ENCODE results near the gene SCUBE3.

The SCUBE3 gene

GRCh38 chr6:35213298-35213791 is 411 bp upstream of the SCUBE3 start:
- H3K27ac ChIP-seq (ENCODE audit: low read depth, low read length): peak overlapping the region; percentile 71
- peaks cover 37% of the 10 kb centered on the region for H3K4me1 ChIP-seq (ENCODE audit: control insufficient read depth, insufficient read depth, low read length)
- no peaks in the 10 kb centered on the region for H3K9me3 ChIP-seq (ENCODE audit: control insufficient read depth, insufficient read depth, low read length)
- no peaks in the 10 kb centered on the region for H3K36me3 ChIP-seq (ENCODE audit: control insufficient read depth, insufficient read depth, low read length)
- peaks cover 89% of the 10 kb centered on the region for H3K27me3 ChIP-seq (ENCODE audit: control insufficient read depth, insufficient read depth, low read length)
- H3K9ac ChIP-seq (ENCODE audit: low read depth, low read length): no peak overlapping the region
- H3K4me3 ChIP-seq (ENCODE audit: low read depth, low read length): peak overlapping the region; percentile 61

- Histone ChIP-seq H3K9me3 (ENCODE audit: control insufficient read depth, insufficient read depth, low read length) (no peaks in the 10 kb centered on the region), H3K27ac (ENCODE audit: low read depth, low read length) (no peak overlapping the region), H3K9ac (ENCODE audit: low read depth, low read length) (no peak overlapping the region), H3K4me1 (ENCODE audit: control insufficient read depth, insufficient read depth, low read length) (peaks cover 38% of the 10 kb centered on the region), H3K4me3 (ENCODE audit: low read depth, low read length) (peak overlapping the region; percentile 61), H3K36me3 (ENCODE audit: control insufficient read depth, insufficient read depth, low read length) (no peaks in the 10 kb centered on the region), H3K27me3 (ENCODE audit: control insufficient read depth, insufficient read depth, low read length) (peaks cover 89% of the 10 kb centered on the region)
Measured at GRCh38 chr6:35214869-35215664, 1.3 kb downstream of the SCUBE3 start.

GRCh38 chr6:35215665-35216411 is 2.1 kb downstream of the SCUBE3 start:
- Histone ChIP-seq H3K4me1 (ENCODE audit: control insufficient read depth, insufficient read depth, low read length) (peaks cover 38% of the 10 kb centered on the region), H3K36me3 (ENCODE audit: control insufficient read depth, insufficient read depth, low read length) (no peaks in the 10 kb centered on the region), H3K27me3 (ENCODE audit: control insufficient read depth, insufficient read depth, low read length) (peaks cover 92% of the 10 kb centered on the region), H3K9ac (ENCODE audit: low read depth, low read length) (no peak overlapping the region), H3K9me3 (ENCODE audit: control insufficient read depth, insufficient read depth, low read length) (no peaks in the 10 kb centered on the region), H3K27ac (ENCODE audit: low read depth, low read length) (no peak overlapping the region), H3K4me3 (ENCODE audit: low read depth, low read length) (peak overlapping the region; percentile 61; the same call in 1 of the 2 replicates)

DNA sequence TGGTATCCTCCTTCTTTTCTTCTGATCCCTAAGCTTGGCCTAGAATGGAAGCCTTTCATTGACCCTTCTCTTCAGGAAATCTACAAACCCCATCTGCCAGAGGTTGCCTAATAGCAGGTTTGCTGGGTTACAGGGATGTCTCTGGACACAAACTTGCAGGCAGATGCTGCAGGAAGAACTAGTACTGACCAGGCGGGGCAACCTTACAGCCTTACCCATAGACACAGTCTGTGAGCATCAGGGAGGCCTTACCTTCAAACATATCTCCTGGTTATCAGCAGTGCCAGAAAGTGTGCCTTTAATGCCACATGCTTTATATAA is 2.6 kb downstream of the SCUBE3 start:
- Histone ChIP-seq H3K27me3 (ENCODE audit: control insufficient read depth, insufficient read depth, low read length) (peaks cover 92% of the 10 kb centered on the region), H3K36me3 (ENCODE audit: control insufficient read depth, insufficient read depth, low read length) (no peaks in the 10 kb centered on the region), H3K4me3 (ENCODE audit: low read depth, low read length) (no peak overlapping the region), H3K9me3 (ENCODE audit: control insufficient read depth, insufficient read depth, low read length) (no peaks in the 10 kb centered on the region), H3K27ac (ENCODE audit: low read depth, low read length) (no peak overlapping the region), H3K4me1 (ENCODE audit: control insufficient read depth, insufficient read depth, low read length) (peaks cover 38% of the 10 kb centered on the region), H3K9ac (ENCODE audit: low read depth, low read length) (no peak overlapping the region)

DNA sequence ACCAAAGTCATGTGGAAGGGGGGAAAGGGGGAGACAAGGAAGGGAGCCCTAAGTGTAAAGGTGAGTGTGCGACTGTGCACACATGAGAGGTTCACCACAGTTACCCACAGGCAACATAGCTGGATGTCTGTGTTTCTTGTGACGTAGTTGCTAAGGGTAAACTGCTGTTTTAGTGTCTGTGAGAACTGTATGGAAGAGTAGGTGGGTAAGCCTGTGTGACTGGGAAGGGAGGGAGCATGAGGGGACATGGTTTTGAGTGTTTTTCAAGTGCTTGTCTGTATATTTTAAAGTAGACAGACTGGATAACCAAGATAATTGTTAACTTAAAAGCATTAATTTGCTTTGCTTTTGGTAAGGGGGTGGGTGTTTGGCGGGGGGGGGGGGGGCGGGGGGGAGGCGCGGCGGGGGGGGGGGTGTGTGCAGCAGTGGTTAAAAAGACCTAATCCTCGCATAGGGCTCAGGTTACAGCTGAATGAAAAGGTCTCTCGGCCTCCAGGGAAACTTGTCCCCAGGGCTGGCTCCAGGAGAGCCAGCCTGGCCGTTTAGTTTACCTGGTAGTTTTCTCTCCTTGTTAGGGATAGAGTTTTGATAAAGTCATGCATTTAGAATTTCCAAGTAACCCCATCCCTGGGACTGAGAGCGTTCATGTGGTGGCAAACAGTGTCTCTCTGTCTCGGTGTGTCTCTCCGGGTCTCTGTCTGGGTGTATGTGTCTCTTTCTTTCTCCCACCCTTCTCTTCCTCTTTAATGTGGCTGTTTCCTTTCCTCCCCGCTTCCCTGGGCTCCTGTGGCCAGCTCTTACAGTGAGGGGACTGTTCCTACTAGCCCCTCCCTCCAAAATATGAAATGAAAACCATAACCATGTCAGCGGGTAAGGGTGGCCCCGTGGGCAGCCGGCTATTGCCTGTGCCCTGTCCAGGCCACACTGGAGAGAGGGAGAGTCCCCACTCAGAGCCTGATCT is 3.4 kb downstream of the SCUBE3 start:
- H3K27me3 ChIP-seq (ENCODE audit: control insufficient read depth, insufficient read depth, low read length): peaks cover 91% of the 10 kb centered on the region
- H3K4me1 ChIP-seq (ENCODE audit: control insufficient read depth, insufficient read depth, low read length): peaks cover 38% of the 10 kb centered on the region
- H3K36me3 ChIP-seq (ENCODE audit: control insufficient read depth, insufficient read depth, low read length): no peaks in the 10 kb centered on the region
- H3K4me3 ChIP-seq (ENCODE audit: low read depth, low read length): peak overlapping the region; percentile 10; the same call in 1 of the 2 replicates
- H3K9me3 ChIP-seq (ENCODE audit: control insufficient read depth, insufficient read depth, low read length): no peaks in the 10 kb centered on the region
- no peak overlapping the region for H3K27ac ChIP-seq (ENCODE audit: low read depth, low read length)
- H3K9ac ChIP-seq (ENCODE audit: low read depth, low read length): no peak overlapping the region

GRCh38 chr6:35218021-35218420 is 4.3 kb downstream of the SCUBE3 start:
- Histone ChIP-seq H3K4me1 (ENCODE audit: control insufficient read depth, insufficient read depth, low read length) (peaks cover 38% of the 10 kb centered on the region), H3K9me3 (ENCODE audit: control insufficient read depth, insufficient read depth, low read length) (no peaks in the 10 kb centered on the region), H3K9ac (ENCODE audit: low read depth, low read length) (no peak overlapping the region), H3K4me3 (ENCODE audit: low read depth, low read length) (no peak overlapping the region), H3K27ac (ENCODE audit: low read depth, low read length) (peak overlapping the region; percentile 10), H3K27me3 (ENCODE audit: control insufficient read depth, insufficient read depth, low read length) (peaks cover 89% of the 10 kb centered on the region), H3K36me3 (ENCODE audit: control insufficient read depth, insufficient read depth, low read length) (no peaks in the 10 kb centered on the region)

DNA sequence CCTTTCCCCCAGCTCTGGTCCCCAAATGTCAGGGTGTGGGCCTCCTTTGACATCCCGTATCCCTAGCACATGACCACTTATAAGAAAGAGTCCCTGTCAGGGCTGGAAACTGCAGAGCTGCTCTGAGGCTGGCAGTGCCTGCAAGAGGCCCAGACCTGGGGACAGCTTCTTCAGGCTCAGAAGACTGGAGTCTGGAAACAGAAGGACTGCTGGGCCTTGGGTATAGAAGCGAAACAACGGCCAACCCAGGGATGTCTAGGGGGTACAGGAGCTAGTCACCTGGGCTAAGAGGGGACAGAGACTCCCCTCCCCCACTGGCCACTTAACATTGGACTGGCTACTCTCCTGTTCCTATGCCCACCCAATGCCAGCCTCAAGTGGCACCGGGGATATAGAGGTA is 4.7 kb downstream of the SCUBE3 start:
- no peaks in the 10 kb centered on the region for H3K36me3 ChIP-seq (ENCODE audit: control insufficient read depth, insufficient read depth, low read length)
- no peaks in the 10 kb centered on the region for H3K9me3 ChIP-seq (ENCODE audit: control insufficient read depth, insufficient read depth, low read length)
- peaks cover 38% of the 10 kb centered on the region for H3K4me1 ChIP-seq (ENCODE audit: control insufficient read depth, insufficient read depth, low read length)
- no peak overlapping the region for H3K27ac ChIP-seq (ENCODE audit: low read depth, low read length)
- H3K9ac ChIP-seq (ENCODE audit: low read depth, low read length): no peak overlapping the region
- H3K27me3 ChIP-seq (ENCODE audit: control insufficient read depth, insufficient read depth, low read length): peaks cover 89% of the 10 kb centered on the region
- H3K4me3 ChIP-seq (ENCODE audit: low read depth, low read length): no peak overlapping the region

GRCh38 chr6:35219683-35220326 is 6.0 kb downstream of the SCUBE3 start:
- Histone ChIP-seq H3K36me3 (ENCODE audit: control insufficient read depth, insufficient read depth, low read length) (no peaks in the 10 kb centered on the region), H3K9me3 (ENCODE audit: control insufficient read depth, insufficient read depth, low read length) (no peaks in the 10 kb centered on the region), H3K27ac (ENCODE audit: low read depth, low read length) (no peak overlapping the region), H3K4me3 (ENCODE audit: low read depth, low read length) (no peak overlapping the region), H3K9ac (ENCODE audit: low read depth, low read length) (no peak overlapping the region), H3K4me1 (ENCODE audit: control insufficient read depth, insufficient read depth, low read length) (peaks cover 34% of the 10 kb centered on the region), H3K27me3 (ENCODE audit: control insufficient read depth, insufficient read depth, low read length) (peaks cover 82% of the 10 kb centered on the region)

GRCh38 chr6:35220711-35221110 is 7.0 kb downstream of the SCUBE3 start:
- H3K9me3 ChIP-seq (ENCODE audit: control insufficient read depth, insufficient read depth, low read length): no peaks in the 10 kb centered on the region
- H3K36me3 ChIP-seq (ENCODE audit: control insufficient read depth, insufficient read depth, low read length): no peaks in the 10 kb centered on the region
- peaks cover 81% of the 10 kb centered on the region for H3K27me3 ChIP-seq (ENCODE audit: control insufficient read depth, insufficient read depth, low read length)
- H3K27ac ChIP-seq (ENCODE audit: low read depth, low read length): no peak overlapping the region
- H3K9ac ChIP-seq (ENCODE audit: low read depth, low read length): no peak overlapping the region
- peaks cover 25% of the 10 kb centered on the region for H3K4me1 ChIP-seq (ENCODE audit: control insufficient read depth, insufficient read depth, low read length)
- no peak overlapping the region for H3K4me3 ChIP-seq (ENCODE audit: low read depth, low read length)

DNA sequence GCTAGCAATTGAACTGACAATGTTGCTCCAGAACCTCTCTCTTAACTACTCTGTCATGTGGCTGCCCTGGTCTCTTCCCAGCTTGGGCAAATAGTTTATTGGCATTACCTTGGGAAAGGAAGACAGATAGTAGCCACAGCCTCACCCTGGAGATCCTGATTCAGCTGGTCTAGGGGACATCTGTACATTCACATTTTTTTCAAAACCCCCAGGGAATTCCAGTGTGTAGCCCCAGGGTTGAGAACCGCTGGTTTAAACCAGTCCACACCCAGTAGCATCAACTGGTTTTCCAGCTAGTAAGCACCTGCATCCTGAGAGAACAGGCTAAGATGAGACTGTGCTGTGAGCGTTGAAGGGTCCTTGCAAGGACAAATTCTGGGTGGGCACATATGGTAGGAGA is 9.6 kb downstream of the SCUBE3 start:
- no peak overlapping the region for H3K9ac ChIP-seq (ENCODE audit: low read depth, low read length)

More for the DNA sequence above, 9.6 kb downstream of the SCUBE3 start:
- no peaks in the 10 kb centered on the region for H3K9me3 ChIP-seq (ENCODE audit: control insufficient read depth, insufficient read depth, low read length)
- H3K27ac ChIP-seq (ENCODE audit: low read depth, low read length): no peak overlapping the region
- peaks cover under 1% of the 10 kb centered on the region; the same call in 1 of the 2 replicates for H3K4me1 ChIP-seq (ENCODE audit: control insufficient read depth, insufficient read depth, low read length)
- no peak overlapping the region for H3K4me3 ChIP-seq (ENCODE audit: low read depth, low read length)
- no peaks in the 10 kb centered on the region for H3K36me3 ChIP-seq (ENCODE audit: control insufficient read depth, insufficient read depth, low read length)
- peaks cover 73% of the 10 kb centered on the region for H3K27me3 ChIP-seq (ENCODE audit: control insufficient read depth, insufficient read depth, low read length)

All from HUES48 (cell line).